Stimulated activated CD4-positive, alpha-beta T cell treated with anti-CD3 and anti-CD28 coated beads, Interleukin-12 subunit alpha, Interleukin-12 subunit beta, amount 100 ng/mL, for 24 hours (primary cell): ENCODE measurements around the gene MYRFL.
"Not testable (repeated sequence)": the region's sequence is repeated elsewhere in the genome, so short reads cannot be mapped to it uniquely, and the experiment has no call there.

Source experiments
- DNase-seq, 2 experiments: peaks; one replicate each; pipeline ENCODE4 v3.0.0-alpha.2; 2020; ENCODE audit warnings: low read depth in 2 of 2

Gene MYRFL

DNA sequence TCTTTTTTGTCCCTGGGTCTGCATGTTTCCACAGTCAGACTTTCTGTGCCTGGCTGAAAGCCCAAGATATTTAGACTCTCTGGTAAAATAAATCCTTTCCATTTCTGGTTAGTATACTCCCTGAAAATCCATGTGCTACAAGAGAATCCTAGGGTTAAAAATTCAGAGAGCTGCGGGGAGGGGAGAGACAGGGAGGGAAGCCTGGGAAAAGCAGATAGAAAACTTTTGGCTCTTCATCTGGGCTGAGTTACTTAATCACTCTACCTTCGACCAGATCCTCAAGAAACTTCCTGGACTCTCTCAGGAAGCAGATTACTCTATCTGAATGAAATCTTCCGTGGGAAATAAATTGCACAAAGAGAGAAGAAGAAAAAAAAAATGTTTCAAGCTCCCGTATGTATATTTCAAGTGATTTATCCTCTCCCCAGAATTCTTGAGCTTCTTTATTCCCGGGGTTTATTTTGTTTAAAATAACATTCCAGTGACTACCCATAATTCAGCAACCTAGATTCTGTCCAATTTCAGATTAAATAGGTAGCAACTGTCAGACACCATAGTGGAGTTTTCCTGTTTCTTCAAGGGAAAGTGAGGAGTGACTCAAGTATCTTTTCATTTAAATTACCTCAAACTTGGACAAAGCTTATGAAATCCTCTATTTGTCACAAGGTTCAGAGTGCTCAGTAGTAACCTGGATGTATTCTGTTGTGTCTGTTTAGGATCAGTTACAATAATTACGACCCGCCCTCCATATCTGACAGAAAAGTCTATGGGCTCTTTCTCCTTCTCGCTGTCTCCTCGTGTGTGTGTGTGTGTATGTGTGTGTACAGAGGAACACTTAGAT lies 163.7 kb downstream of the MYRFL start:
- DNase-seq = no peak

- DNase-seq = no peak
Measured at GRCh38 chr12:69991690-69992288, 166.8 kb downstream of the MYRFL start.

DNA sequence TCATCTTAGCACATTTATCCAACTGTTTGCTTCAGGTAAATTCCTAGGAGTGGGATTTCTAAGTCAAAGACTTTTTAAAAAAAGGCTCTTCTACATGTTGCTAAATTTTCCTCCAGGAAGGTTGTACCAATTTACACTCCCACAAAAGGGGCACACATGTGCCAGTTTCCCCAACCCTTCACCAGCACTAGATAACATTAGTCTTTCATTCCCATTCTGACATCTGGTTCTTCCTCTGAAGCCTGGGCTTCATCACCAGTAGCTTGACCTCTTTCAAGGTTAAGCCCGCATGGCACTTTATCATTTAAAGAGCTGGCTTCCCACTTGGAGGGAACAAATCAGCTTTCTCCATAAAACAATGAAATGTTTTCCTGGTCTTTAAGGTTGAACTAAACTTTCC lies 168.4 kb downstream of the MYRFL start:
- no peak for DNase-seq

- not testable (repeated sequence) for DNase-seq
Measured at GRCh38 chr12:69994086-69994485, 169.1 kb downstream of the MYRFL start.

- no peak for DNase-seq
Measured at GRCh38 chr12:69994724-69995173, 169.7 kb downstream of the MYRFL start.

- DNase-seq = no peak
Measured at GRCh38 chr12:69996241-69996640, 171.2 kb downstream of the MYRFL start.

DNA sequence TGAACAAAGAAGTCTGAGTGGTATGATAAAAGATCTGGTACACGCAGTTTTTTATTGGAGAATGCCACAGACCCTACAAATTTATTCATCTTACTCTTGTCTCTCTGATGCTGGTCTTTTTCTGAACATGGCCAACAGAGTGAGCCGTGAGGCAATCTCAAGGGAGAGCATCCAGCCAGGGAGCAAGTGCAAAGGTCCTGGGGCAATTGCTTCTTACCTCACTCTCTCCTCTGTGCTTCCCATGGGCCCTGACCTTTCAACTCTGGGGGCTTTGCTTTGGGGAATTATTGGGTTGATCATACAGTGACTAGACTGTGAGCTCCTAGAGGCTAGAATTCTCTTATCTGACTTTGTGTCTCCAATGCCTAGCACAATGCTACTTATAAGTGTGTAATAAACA lies 171.7 kb downstream of the MYRFL start:
- DNase-seq = no peak

GRCh38 chr12:69998011-69998410 lies 173.0 kb downstream of the MYRFL start:
- DNase-seq = no peak

DNA sequence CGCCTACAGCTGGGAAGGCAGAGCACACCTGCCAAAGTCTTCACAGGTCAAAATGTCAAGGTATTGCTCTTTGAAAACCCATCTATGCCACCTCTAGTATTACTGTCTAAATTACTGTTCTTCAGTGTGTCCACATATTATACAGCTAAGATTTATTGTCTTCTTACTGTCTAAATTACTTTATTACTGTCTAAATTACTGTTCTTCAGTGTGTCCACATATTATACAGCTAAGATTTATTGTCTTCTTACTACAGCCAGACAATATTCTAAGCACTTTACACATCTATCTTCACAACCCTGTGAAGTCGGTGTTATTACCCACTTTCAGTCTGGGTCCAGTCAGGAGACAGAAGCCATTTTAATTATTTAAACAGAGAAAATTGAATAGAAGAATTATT lies 173.9 kb downstream of the MYRFL start:
- no peak for DNase-seq

DNA sequence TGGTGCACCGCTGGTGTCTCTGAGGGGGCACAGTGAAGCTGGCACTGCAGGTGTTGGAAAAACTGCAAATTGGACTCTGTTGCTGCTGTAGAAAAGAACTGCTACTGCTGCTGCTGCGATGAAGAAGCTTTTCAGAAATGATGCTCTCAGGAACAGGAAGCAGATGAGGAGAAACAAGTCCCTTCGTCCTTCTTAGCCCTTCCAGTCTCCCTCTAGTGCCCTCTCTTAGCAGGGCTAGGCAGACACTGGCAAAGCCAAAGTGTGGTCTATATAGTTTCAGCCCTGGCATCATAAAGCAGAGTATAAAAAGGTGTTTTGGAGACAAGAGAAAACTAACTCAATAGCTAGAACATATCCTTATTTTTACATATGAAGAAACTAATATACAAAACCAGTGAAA lies 174.5 kb downstream of the MYRFL start:
- DNase-seq = no peak

DNA sequence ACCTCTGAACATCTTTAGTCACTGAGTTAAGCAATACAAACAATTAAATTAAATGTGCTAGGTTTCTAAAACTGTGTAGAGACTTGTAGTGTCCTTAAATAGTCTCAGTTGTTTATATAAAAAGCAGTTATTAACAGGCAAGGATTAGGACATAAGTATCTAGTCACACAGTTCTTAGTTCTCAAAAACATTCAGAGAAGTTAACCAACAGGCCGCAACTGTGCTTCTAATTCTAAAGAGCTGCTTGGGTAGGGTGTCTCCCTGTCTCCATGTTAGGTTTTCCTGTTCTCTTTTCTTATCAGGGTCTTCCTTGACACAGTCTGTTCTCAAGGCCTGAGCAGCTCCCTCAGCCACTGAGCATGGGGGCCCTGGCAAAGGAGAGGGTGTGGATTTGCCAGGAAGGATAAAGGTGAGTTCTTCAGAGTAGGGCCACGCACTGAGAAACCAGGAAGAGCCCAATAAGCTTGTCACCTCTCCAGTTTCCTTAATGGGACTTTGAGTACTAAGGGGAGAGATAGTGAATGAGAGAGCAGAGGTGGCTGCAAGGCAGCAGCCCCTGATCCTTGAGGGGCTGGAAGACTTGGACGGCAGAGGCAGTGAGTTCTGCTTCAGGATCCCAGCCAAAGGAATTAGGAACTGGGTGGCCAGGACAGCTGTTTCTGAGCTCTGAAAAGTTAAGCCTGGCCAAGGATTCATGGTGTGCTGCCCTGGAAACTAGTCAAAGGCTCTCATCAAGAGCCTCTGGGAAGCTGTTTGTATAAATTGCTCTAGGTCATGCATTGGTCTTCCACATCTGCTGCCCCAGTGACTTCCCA lies 177.3 kb downstream of the MYRFL start:
- DNase-seq = no peak

GRCh38 chr12:70002912-70003255 lies 177.9 kb downstream of the MYRFL start:
- no peak for DNase-seq

GRCh38 chr12:70005864-70006618 lies 181.0 kb downstream of the MYRFL start:
- no peak for DNase-seq

- no peak for DNase-seq
Measured at GRCh38 chr12:70006619-70006973, 181.6 kb downstream of the MYRFL start.

DNA sequence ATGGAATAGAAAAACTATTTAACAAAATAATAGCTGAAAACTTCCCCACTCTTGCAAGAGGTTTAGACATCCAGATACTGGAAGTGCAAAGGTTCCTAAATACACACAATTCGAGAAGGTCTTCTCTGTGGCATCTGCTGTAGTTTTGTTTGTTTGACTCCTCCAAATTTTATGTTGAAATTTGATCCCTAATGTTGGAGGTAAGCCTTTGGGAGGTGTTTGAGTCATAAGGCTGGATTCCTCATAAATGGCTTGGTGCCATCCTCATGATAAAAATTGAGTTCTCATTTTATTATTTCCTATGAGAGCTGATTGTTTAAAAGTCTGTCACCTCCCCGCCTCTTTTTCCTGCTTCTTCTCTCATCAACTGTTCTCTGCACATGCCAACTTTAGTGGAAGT lies 182.7 kb downstream of the MYRFL start:
- no peak for DNase-seq
